T-helper 2 cell treated with Interferon-gamma antibody and Interleukin-4, amounts not matched to agents 5 μg/mL and 100 μg/mL, for 36 hours (primary cell): ENCODE data around the gene GHITM.
"Not testable (repeated sequence)": the region's sequence is repeated elsewhere in the genome, so short reads cannot be mapped to it uniquely, and the experiment has no call there.

Experiments
- DNase-seq: peaks from one replicate; pipeline ENCODE4 v3.0.0; 2021; ENCODE audit warnings: low spot score
- H3K27ac Mint-ChIP-seq: one replicate; pipeline ENCODE4 v1.8.0; 2021; ENCODE audit warnings: mild to moderate bottlenecking, mixed read lengths
- H3K27me3 Mint-ChIP-seq: one replicate; pipeline ENCODE4 v1.8.0; 2021; ENCODE audit warnings: low read depth, mixed read lengths
- H3K36me3 Mint-ChIP-seq: one replicate; pipeline ENCODE4 v1.8.0; 2021; ENCODE audit warnings: low read depth, mixed read lengths
- H3K4me1 Mint-ChIP-seq: one replicate; pipeline ENCODE4 v1.8.0; 2021; ENCODE audit warnings: low read depth, mixed read lengths
- H3K4me3 Mint-ChIP-seq: one replicate; pipeline ENCODE4 v1.8.0; 2022; ENCODE audit warnings: mild to moderate bottlenecking, moderate library complexity, mixed read lengths
- H3K9me3 Mint-ChIP-seq: one replicate; pipeline ENCODE4 v1.8.0; 2021; ENCODE audit warnings: mixed read lengths

GHITM gene

DNA sequence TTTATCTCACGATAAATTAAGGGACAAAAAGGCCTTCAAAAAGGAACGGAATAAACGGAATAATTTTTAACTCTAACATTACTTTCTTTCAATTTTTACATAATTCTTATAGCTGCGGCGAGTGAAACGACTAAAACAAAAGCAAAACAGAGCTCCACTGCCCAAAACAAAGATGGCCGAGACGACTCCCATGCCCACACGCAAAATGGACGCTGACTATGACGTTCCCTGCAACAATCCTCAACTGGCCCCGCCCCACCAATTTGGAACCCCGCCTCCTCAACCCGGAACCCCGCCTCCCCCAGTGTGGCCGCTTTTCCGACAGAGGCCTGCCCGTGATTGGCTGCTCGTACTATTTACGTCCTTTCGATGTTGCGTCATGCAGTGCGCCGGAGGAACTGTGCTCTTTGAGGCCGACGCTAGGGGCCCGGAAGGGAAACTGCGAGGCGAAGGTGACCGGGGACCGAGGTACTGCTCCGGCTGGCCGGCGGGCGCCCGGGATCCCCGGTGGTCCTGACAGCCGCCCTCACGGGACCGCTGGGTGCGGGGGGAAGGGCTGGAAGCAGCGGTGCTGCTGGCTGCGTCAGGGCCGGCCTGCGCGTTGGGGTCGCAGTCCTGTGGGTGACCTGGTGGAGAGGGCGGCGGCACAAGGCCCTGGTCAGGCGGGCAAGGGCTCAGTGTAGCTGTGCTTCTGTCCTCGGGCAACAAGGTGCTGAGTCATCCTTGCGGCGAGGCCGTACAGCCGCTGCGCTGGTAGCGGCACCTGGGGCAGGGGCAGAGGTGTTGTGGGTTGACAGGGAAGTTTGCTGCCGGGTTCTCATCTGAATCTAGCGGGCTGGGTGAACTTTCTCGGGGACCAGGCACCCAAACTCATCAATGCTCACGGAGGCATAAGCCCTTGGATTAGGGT is at the start of gene GHITM:
Gene GHITM, plus strand, starts transcription at position 384 of the 910 bp plus-strand sequence. CDS start 1,992 bp downstream, outside the sequence.
- peak within 1 kb of the TSS; percentile 94 for H3K4me3 Mint-ChIP-seq
- peak within 1 kb of the TSS; percentile 98 for H3K27ac Mint-ChIP-seq
- H3K4me1 Mint-ChIP-seq, result peaks cover 18% of the 10 kb centered on the region
- peak; percentile 98 for DNase-seq
- H3K27me3 Mint-ChIP-seq, result peaks cover 3% of the 10 kb centered on the region
- H3K36me3 Mint-ChIP-seq, result peaks cover 15% of the 10 kb centered on the region
- H3K9me3 Mint-ChIP-seq, result no peaks in the 10 kb centered on the region

DNA sequence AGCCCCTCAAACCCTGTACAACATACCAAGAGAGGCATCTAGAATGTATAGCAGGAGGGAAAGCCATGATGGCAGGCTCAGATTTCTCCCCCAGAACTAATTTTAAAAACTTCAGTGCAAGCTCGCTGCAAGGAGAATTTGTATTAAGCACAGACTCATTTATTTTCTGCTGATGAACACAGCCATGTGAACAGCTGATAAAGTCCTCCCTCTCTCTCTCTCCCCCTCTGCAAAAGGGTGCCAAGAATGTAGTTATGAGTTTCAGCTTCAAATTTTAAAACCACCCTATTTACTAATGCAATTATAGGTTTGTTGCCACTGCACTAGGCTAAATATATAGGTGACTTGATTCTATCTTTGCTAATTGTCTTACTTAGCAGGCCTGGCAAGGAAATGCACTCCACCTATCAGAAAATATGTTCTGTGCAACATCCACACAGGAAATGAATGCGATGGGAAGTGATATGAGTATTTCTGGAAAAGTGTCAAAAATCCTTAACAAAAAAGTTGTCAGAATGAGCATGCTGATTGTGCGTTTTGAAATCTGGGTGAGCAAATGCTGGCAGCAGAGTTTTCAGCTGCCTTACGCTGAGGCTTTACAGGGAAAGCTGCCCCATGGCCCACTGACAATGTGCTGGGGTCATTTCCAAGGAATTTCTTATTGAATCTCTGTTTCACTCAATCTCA is 43.4 kb upstream of the GHITM start:
- H3K27me3 Mint-ChIP-seq, result peaks cover 4% of the 10 kb centered on the region
- DNase-seq, result no peak
- H3K27ac Mint-ChIP-seq, result no peak overlapping the region
- H3K9me3 Mint-ChIP-seq, result no peaks in the 10 kb centered on the region
- H3K4me1 Mint-ChIP-seq, result no peaks in the 10 kb centered on the region
- H3K4me3 Mint-ChIP-seq, result no peak overlapping the region
- no peaks in the 10 kb centered on the region for H3K36me3 Mint-ChIP-seq

GRCh38 chr10:84097787-84098353 is 41.4 kb upstream of the GHITM start:
- H3K9me3 Mint-ChIP-seq, result no peaks in the 10 kb centered on the region
- no peaks in the 10 kb centered on the region for H3K4me1 Mint-ChIP-seq
- DNase-seq, result no peak
- H3K27me3 Mint-ChIP-seq, result peaks cover 6% of the 10 kb centered on the region
- no peaks in the 10 kb centered on the region for H3K36me3 Mint-ChIP-seq
- H3K27ac Mint-ChIP-seq, result no peak overlapping the region
- H3K4me3 Mint-ChIP-seq, result no peak overlapping the region

- DNase-seq, result no peak
- Mint-ChIP-seq H3K36me3 (no peaks in the 10 kb centered on the region), H3K9me3 (no peaks in the 10 kb centered on the region), H3K27me3 (peaks cover 6% of the 10 kb centered on the region), H3K27ac (no peak overlapping the region), H3K4me1 (no peaks in the 10 kb centered on the region), H3K4me3 (no peak overlapping the region)
These were observed 40.6 kb upstream of the GHITM start for GRCh38 chr10:84098667-84099066.

- no peak overlapping the region for H3K4me3 Mint-ChIP-seq
- no peaks in the 10 kb centered on the region for H3K36me3 Mint-ChIP-seq
- H3K27me3 Mint-ChIP-seq, result peaks cover 6% of the 10 kb centered on the region
- no peak for DNase-seq
- H3K4me1 Mint-ChIP-seq, result no peaks in the 10 kb centered on the region
- H3K27ac Mint-ChIP-seq, result no peak overlapping the region
- H3K9me3 Mint-ChIP-seq, result no peaks in the 10 kb centered on the region
These were observed 38.3 kb upstream of the GHITM start for GRCh38 chr10:84101042-84101441.

DNA sequence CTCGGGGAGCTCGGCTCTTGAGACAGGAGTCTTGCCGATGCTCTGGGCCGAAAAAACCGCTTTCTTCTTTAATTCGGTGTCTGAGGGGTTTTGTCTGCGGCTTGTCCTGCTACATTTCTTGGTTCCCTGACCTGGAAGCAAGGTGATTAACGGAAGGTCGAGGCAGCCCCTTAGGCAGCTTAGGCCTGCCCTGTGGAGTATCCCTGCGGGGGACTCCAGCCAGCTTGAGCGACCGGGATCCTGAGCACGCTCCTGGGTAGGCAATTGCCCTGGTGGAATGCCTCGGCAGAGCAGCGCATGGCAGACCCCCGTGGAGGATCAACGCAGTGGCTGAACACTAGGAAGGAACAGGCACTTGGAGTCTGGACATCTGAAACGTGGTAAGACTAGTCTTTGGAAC is 30.5 kb upstream of the GHITM start:
- DNase-seq, result no peak
- Mint-ChIP-seq H3K27ac (no peak overlapping the region), H3K9me3 (no peaks in the 10 kb centered on the region), H3K4me1 (no peaks in the 10 kb centered on the region), H3K4me3 (no peak overlapping the region), H3K36me3 (no peaks in the 10 kb centered on the region), H3K27me3 (no peaks in the 10 kb centered on the region)

DNA sequence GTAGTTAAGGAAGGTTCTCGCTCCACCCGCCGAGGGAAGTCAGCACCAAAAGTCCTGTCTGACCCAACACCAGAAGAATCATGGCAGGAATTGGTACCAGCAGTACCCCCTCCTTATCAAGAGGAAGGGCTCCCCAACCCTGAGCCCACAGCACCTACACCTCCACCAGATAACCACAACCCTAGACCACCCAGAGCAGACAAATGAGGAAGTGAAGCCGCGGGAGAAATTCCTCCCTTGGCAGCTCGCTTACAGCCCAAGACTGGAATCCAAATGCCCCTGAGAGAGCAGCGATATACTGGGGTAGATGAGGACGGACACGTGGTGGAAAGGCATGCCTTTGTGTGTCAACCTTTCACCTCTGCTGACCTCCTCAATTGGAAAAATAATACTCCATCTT is 29.5 kb upstream of the GHITM start:
- H3K27me3 Mint-ChIP-seq, H3K4me1 Mint-ChIP-seq, H3K4me3 Mint-ChIP-seq, H3K27ac Mint-ChIP-seq, DNase-seq, H3K9me3 Mint-ChIP-seq, H3K36me3 Mint-ChIP-seq: not testable (repeated sequence)

GRCh38 chr10:84113468-84113867 is 25.8 kb upstream of the GHITM start:
- not testable (repeated sequence) for DNase-seq, H3K4me3 Mint-ChIP-seq, H3K27me3 Mint-ChIP-seq, H3K27ac Mint-ChIP-seq, H3K4me1 Mint-ChIP-seq, H3K9me3 Mint-ChIP-seq, H3K36me3 Mint-ChIP-seq

DNA sequence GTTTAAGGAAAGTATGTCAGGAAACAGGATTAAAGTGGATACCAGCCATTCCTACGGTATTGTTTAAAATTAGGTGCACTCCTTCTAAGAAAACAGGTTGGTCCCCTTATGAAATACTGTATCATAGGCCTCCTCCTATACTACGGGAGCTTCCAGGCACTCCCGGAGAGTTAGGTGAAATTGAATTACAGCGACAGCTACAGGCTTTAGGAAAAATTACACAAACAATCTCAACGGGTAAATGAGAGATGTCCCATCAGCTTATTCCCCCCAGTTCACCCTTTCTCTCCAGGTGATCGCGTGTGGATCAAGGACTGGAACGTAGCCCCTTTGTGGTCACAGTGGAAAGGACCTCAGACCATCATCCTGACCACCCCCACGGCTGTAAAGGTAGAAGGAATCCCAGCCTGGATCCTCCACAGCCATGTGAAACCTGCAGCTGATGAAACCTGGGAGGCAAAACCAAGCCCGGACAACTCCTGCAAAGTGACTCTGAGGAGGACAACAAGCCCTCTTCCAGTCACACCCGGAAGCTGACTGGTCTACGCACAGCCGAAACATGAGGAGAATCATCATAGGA is 25.1 kb upstream of the GHITM start:
- Mint-ChIP-seq H3K4me1 (no peaks in the 10 kb centered on the region), H3K36me3 (no peaks in the 10 kb centered on the region), H3K27me3 (no peaks in the 10 kb centered on the region), H3K9me3 (no peaks in the 10 kb centered on the region), H3K27ac (no peak overlapping the region), H3K4me3 (no peak overlapping the region)
- DNase-seq, result no peak

DNA sequence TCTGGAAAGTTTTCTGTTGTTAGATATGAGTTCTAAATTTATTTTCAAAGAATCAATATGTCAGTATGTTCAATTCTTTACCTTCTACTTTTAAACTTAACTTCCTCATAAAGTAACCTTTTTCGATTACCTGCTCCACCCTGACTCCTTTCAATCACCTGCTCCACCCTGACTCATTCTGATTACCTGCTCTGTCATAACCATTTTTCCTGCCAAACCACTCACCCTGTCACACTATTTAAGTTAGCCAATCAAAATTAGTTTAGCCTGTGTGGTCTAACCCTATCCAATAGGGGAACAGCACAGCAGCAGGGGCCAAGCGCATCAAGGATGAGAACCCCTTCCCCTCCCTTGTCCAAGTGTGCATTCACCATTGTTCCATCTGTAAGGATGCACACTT is 22.1 kb upstream of the GHITM start:
- H3K36me3 Mint-ChIP-seq, H3K4me1 Mint-ChIP-seq, H3K9me3 Mint-ChIP-seq, DNase-seq, H3K27ac Mint-ChIP-seq, H3K27me3 Mint-ChIP-seq, H3K4me3 Mint-ChIP-seq: not testable (repeated sequence)

DNA sequence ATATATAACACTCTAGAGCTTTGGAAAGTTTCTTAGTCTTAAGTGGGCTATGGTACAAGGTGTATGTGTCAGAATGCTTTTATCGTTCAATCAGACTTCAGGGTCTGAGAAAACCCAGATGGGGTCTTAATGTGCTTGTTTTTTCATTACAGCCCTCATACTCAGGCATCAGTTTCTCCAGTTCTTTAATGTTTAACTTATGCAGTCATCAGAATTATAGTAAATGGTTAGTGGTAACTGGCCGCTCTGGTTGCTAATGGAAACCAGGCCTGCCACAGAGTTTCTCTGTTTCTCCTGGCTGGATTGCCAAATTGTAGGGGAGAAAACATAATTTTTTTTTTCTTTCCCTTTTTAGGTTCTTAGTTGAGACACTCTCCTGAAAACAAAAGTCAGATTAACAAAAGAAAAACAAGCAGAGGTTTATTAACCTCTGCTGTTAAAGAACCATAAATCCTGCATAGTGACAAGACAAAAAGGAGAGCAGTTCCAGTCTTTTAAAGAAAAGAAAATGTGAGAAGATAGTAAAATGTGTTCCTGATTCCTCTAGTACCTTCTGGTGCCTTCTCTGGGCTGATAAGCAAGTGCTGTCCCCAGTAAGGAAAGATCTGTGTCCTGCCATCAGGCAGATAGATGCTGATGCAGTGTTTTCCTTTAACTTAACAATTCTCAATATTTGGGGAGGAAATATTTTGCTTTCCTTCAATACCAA is 21.5 kb upstream of the GHITM start:
- Mint-ChIP-seq H3K4me3 (no peak overlapping the region), H3K9me3 (no peaks in the 10 kb centered on the region), H3K27me3 (peaks cover 9% of the 10 kb centered on the region), H3K4me1 (no peaks in the 10 kb centered on the region), H3K36me3 (no peaks in the 10 kb centered on the region), H3K27ac (no peak overlapping the region)
- DNase-seq, result no peak

DNA sequence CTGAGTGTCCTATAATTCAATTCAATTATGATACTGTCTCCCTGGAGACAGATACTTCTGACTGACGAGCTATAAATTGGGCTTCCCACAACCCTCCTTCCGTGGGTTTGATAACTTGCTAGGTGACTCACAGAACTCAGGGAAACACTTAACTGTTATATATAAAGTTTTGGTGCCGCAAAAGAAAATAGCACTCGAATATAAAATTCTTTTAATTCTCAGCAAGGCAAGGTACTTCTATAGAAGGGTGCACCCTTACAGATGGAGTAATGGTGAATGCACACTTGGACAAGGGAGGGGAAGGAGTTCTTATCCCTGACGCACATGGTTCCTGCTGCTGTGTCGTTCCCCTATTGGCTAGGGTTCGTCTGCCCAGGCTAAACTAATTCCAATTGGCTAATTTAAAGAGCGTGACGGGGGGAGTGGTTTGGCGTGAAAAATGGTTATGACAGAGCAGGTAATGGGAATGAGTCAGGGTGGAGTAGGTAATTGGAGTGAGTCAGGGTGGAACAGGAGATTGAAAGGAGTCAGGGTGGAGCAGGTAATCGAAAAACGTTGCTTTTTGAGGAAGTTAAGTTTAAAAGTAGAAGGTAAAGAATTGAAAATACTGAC is 20.8 kb upstream of the GHITM start:
- no peak overlapping the region for H3K27ac Mint-ChIP-seq
- no peak for DNase-seq
- no peaks in the 10 kb centered on the region for H3K9me3 Mint-ChIP-seq
- peaks cover 9% of the 10 kb centered on the region for H3K27me3 Mint-ChIP-seq
- H3K4me3 Mint-ChIP-seq, result no peak overlapping the region
- no peaks in the 10 kb centered on the region for H3K36me3 Mint-ChIP-seq
- H3K4me1 Mint-ChIP-seq, result no peaks in the 10 kb centered on the region

GRCh38 chr10:84123362-84123761 is 15.9 kb upstream of the GHITM start:
- H3K4me3 Mint-ChIP-seq, result no peak overlapping the region
- no peak overlapping the region for H3K27ac Mint-ChIP-seq
- no peaks in the 10 kb centered on the region for H3K36me3 Mint-ChIP-seq
- H3K4me1 Mint-ChIP-seq, result no peaks in the 10 kb centered on the region
- H3K27me3 Mint-ChIP-seq, result peaks cover 9% of the 10 kb centered on the region
- DNase-seq, result no peak
- H3K9me3 Mint-ChIP-seq, result peaks cover 13% of the 10 kb centered on the region
